Measurements from ENCODE around the gene SRSF8. TPM values are rescaled to one million over a fixed set of nuclear protein-coding genes. Genes with fewer than 3 reads are reported as not detected.
"Not testable (repeated sequence)": the region's sequence is repeated elsewhere in the genome, so short reads cannot be mapped to it uniquely, and the experiment has no call there.

SRSF8 gene
- total RNA-seq, 1 donor from 2014 or later = 65.0 TPM

GRCh38 chr11:95089620-95090542, 23.2 kb downstream of the SRSF8 start, which contains the start of gene ENDOD1:
ENDOD1 (plus strand) TSS chr11:95089846; CDS start chr11:95089928, 82 bp downstream.
- intact Hi-C loops (cut with DNase I) = no loop called here
- DNase-seq (ENCODE audit: low spot score) = peak; percentile 91
- peak; percentile 95 for ATAC-seq

DNA sequence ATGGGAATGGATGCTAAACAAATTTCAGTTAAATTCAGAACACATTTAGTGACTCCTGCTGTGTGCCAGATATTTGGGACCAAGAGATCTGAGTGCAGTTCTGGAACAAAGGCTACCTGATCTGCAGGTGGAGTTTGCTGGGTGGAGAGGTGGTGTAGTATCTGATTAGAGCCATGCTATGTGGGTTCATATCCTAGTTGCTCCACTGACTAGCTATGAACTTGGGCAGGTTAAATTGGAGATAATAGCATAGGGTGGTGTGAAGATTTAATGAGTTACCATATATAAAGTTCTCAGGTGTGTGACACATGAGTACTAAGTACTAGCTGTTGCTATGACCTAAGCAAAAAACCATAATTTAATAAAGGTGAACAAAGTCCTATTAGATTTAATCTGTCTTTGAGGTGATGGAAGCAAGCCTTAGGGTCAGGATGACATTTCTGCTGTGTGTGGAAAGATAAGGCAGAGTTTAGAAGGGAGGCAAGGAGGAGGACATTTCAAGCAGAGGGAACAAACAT, 25.0 kb downstream of the SRSF8 start:
- DNase-seq (ENCODE audit: low spot score) (no peak), ATAC-seq (no peak)
- intact Hi-C loops (cut with DNase I) = no loop called here

DNA sequence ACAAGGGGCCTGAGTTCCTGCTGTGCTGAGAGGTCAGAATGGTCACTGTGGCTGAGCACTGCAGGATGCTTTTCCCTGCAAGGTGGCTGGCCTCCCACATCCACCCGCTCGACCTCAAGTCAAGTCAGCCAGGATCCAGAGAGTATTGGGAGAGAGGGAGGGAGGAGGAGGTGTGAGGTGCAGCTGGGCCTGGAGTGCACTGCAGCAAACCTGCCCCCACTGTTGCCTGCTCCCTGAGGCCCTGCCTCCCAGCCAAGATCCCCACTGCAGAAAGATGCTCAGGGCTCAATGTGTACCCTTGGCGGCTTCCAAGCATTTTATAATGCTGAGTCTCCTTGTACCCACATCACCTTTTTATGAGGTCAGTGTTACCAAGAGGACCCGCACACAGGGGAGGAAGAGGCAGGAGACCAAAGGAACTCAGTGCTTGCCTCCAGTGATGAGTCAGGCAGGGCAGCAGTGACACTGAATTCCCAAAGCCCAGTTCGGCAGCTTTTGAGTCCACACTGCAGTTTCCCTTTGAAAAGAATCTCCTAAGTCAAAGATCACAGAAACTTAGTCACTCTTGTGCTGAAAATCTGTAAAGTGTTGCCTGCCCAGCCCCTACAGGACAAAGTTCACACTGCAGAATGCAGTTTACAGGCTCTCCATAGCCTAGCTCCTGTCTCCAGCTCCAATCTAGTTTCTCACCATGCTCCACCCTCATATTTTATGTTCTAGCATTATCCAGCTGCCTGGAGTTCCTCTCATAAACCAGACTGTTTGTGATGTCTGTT, 26.0 kb downstream of the SRSF8 start:
- no peak for DNase-seq (ENCODE audit: low spot score)
- intact Hi-C loops (cut with DNase I) = no loop called here
- no peak for ATAC-seq

- ATAC-seq (no peak), DNase-seq (ENCODE audit: low spot score) (no peak)
- intact Hi-C loops (cut with DNase I) = no loop called here
Observed at GRCh38 chr11:95093548-95093947, 26.8 kb downstream of the SRSF8 start.

GRCh38 chr11:95095858-95096587, 29.3 kb downstream of the SRSF8 start:
- DNase-seq (ENCODE audit: low spot score) (no peak), ATAC-seq (no peak)
- intact Hi-C loops (cut with DNase I) = no loop called here

DNA sequence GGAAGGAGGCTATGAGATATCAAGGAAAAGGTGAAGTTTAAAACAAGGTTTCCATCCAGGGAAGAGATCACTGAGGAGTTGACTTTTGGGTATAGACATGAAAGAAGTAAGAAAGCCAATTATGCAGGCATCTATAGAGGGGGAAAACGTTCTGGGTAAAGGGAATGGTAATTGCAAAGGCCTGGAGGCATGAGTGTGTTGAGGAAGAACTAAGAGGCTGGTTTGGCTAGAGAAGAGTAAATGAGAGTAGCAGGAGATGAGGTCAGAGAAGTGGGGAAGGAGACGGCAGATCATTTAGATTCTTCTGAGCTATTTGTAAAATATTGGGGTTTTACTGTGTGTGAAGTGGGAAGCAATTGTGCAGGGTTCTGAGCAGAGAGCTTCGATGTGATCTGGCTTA, 30.5 kb downstream of the SRSF8 start:
- intact Hi-C loops (cut with DNase I) = no loop called here
- ATAC-seq = no peak
- no peak for DNase-seq (ENCODE audit: low spot score)

DNA sequence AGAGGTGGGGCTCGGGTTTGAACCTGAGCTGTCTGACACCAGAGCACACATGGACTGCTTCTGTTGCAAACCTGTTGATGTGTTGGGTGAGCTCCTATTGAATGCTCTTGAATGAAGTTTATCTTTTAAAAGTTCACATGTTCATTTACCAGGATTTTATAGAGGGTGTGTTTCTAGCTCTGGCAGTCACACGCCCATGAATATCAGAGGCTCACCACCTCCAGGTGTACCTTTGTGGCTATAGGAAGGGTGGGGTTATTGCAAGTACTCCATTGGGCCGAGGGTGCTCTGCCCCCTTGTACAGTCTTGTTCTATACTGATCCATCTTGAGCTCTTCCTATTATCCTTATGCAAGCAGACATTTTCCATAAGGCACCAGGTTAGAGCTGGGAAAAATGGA, 32.1 kb downstream of the SRSF8 start:
- intact Hi-C loops (cut with DNase I) = no loop called here

DNA sequence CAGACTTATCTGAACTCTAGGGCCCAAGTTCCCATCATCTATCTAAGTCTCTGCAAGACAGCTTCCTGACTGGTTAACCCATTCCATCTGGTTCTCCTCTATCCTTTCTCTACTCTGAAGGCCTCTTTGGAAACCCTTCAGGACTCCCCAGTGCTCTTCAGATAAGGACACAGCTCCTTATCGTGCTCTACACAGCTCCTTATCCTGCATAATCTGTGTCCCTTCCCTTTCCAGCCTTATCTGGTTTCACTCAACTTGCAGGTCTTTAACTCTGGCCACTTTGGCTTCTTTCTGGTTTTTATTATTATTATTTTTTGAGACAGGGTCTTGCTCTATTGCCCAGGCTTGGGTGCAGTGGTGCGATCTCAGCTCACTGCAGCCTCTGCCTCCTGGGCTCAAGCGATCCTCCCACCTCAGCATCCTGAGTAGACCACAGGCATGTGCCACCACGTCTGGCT, 33.5 kb downstream of the SRSF8 start:
- intact Hi-C loops (cut with DNase I) = no loop called here
- no peak for ATAC-seq
- no peak for DNase-seq (ENCODE audit: low spot score)

More for the DNA sequence above, 32.1 kb downstream of the SRSF8 start:
- ATAC-seq (no peak), DNase-seq (ENCODE audit: low spot score) (no peak)

- intact Hi-C loops (cut with DNase I) = no loop called here
- no peak for DNase-seq (ENCODE audit: low spot score)
- no peak for ATAC-seq
Observed at GRCh38 chr11:95100856-95101507, 34.3 kb downstream of the SRSF8 start.

GRCh38 chr11:95101935-95102334, 35.2 kb downstream of the SRSF8 start:
- DNase-seq (ENCODE audit: low spot score) (no peak), ATAC-seq (no peak)
- intact Hi-C loops (cut with DNase I) = no loop called here

- intact Hi-C loops (cut with DNase I) = no loop called here
- DNase-seq (ENCODE audit: low spot score) (no peak), ATAC-seq (no peak)
Observed at GRCh38 chr11:95102733-95103132, 36.0 kb downstream of the SRSF8 start.

- no peak for DNase-seq (ENCODE audit: low spot score)
- no peak for ATAC-seq
- intact Hi-C loops (cut with DNase I) = no loop called here
Observed at GRCh38 chr11:95103701-95104100, 37.0 kb downstream of the SRSF8 start.

GRCh38 chr11:95104121-95104830, 37.6 kb downstream of the SRSF8 start:
- ATAC-seq = no peak
- intact Hi-C loops (cut with DNase I) = no loop called here
- DNase-seq (ENCODE audit: low spot score) = no peak

DNA sequence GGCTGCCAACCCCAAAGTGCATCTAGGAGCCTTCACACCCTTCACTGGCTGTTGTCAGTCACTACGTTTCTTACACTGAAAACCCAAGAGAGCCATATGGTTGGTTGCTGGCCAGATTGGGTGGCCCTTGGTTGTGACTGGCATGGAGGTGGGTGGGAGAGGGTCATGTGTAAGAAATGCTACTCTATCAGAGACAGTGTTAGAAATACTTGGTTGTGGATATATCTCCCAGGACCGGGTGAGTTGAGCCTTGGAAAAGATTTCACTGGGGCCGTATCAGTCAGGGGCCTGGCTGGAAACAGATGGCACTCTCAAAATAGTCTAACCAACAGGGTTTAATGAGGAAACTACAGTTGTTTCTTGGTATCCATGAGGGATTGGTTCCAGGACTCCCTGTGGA, 38.1 kb downstream of the SRSF8 start:
- intact Hi-C loops (cut with DNase I) = no loop called here
- DNase-seq (ENCODE audit: low spot score) (no peak), ATAC-seq (no peak)

DNA sequence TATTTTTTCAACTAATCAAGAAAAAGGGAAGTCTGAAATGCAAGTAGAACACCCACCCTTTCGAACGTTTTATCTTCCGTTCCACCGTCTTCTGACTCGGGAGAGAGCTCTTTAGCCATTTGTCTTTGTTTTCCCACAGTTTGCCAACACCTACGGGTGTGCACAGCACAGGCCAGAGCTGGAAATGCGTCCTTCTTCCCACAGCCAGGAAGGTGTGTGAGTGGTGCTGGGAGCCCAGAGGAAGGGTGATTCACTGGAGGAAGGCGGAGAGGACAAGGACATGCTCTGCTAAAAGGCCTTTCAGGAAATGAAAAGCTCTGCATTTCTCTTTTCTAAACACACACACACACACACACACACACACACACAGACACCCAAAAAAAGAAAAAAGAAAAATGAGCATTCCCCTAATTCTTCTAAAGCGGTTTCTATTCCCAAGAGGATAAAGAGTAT, 41.5 kb downstream of the SRSF8 start:
- DNase-seq (ENCODE audit: low spot score) (no peak), ATAC-seq (peak; percentile 85)
- intact Hi-C loops (cut with DNase I) = no loop called here

DNA sequence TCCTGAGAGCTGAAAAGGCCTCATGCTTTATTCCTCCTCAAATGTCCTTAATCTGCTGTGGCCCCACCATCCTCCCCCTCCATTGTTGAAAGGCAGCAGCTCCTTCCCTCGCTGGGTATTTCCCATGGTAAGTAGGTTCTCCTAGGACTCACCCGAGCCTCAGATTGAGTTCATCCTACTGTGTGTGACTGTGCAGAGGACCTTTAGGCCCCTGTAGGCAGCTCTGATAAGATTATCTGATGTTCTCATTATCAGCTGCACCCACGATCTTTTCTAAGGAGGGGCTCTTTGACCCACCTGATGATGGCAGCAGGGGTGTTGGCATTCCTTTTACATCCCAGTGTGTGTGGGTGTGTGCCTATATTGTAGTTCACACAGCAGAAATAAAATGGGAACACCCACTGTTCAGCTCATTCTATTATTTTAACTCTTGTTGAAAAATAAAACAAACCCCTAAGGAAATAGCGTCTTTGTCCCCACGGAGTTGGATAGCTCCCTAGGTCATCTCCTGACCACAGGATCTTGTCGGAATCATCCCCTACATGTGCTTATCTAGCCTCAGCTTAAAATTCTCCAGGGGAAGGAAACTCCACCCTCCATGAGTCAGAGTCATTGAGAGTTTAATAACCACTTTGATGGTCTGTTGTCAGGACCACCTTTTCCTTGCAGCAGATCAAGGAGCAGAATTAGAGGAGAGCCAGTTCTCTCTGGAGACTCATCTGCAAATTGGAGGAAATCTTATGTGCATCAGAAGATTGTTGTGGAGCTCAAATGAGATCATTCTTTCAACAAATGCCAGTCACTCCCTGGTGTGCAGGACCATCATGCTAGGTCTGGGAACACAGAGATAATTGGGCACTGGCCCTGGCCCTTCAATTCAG, 42.2 kb downstream of the SRSF8 start:
- ATAC-seq = peak; percentile 34
- intact Hi-C loops (cut with DNase I) = no loop called here
- DNase-seq (ENCODE audit: low spot score) = no peak

GRCh38 chr11:95111471-95111870, 44.8 kb downstream of the SRSF8 start:
- ATAC-seq; DNase-seq (ENCODE audit: low spot score); intact Hi-C loops (cut with DNase I): not testable (repeated sequence)
